Stimulated activated CD4-positive, alpha-beta T cell treated with anti-CD3 and anti-CD28 coated beads, TNF-alpha, amount 100 ng/mL, for 24 hours (primary cell): Measurements from ENCODE around the gene TENM3.
A peak's percentile ranks its signal among the peaks of the same experiment; 100 is the strongest.

Experiments used
- DNase-seq, 3 experiments: peaks; one replicate each; pipeline ENCODE4 v3.0.0-alpha.2; 2020; ENCODE audit warnings: low read depth in 3 of 3

TENM3 gene

DNA sequence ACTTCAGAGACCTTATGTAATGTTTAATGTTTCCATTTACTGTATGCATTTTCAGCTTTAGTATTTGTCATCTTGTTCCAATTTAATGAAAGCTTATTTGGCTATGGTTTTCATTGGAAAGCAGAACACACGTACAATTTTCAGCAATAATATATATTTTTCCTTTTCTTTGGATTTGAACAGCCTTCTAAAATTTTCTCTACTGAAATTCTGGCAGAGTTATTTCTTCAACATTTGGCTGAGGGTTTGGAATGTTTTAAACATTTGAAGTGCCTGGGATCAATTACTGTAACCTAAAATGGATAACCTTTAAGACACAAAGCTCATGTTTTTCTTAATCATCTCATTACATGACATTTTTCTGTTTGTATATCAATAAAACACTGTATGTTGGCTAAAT, 156.9 kb downstream of the TENM3 start:
- DNase-seq: no peak

GRCh38 chr4:182400790-182401189, 157.6 kb downstream of the TENM3 start:
- no peak for DNase-seq

DNA sequence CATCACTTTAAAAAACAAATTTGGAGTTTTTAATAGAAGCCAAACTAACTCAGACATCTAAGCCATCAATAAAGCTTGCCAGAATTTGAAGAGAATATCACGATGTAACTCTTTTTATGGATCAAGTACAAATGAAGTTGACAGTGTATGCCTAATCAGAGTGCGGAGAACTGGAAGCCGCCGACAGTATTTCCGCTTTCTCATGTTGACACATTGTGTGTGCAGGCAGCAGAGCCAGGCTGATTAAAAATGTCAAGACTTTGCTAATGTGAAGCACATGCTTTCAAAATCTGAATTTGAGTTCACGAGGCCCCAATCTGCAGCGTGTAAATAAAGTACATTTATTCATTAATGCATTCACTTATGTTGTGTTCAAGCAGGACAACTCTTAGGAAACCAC, 161.2 kb downstream of the TENM3 start:
- no peak for DNase-seq

DNA sequence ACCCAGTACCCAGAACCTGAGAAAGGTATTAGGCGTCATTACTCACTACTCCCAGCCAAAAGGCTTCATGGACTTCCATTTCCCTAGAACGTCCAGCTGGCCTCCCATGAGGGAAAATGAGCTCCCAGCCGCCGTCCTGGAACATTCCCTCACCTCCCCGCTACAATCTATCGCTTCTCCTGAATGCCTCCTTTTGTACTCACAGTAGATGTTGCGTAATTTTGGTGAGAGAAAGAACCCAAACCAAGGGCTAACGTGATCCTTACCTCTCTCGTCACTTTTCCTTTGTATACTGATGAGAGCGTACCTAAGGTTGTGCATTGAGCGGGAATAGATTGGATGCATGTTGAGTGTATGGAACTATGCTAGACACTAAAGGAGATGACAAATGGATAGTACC, 161.9 kb downstream of the TENM3 start:
- DNase-seq: no peak

DNA sequence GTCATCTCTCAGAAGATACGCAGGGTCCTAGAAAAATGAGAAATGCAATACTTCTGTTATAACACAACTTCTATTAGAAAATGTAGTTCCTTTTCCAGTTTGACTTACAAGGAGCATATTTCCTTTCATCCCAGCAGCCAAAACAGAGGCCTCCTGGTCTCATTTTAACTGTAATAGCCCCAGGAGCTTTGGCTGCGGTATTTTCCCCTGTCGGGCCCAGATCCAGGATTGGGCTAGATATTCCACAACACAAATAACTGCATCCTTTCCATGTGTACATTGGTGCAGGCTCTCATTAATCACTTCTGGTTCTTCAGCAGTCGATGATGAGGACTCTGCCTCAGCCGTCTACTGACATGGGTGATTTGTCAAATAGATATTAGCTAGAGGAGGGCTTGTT, 166.1 kb downstream of the TENM3 start:
- no peak for DNase-seq

DNA sequence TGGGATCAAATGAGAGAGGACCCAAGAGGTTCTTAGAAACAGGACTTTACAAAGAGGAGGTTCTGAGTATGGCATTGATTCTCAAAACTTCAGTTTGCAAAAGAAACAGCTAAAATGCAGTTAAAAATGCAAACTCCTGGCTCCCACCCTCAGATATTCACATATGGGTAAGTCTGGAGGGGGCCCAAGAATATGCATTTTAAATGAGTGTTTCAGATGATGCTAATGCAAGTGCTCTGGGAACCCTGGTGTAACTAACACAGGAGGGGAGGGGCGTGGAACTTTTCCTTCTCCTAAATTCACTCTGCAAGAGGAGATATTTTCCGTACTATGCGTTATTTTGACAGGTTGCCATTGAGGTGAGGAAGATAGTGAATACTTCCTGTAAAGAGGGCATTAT, 168.2 kb downstream of the TENM3 start:
- no peak for DNase-seq

DNA sequence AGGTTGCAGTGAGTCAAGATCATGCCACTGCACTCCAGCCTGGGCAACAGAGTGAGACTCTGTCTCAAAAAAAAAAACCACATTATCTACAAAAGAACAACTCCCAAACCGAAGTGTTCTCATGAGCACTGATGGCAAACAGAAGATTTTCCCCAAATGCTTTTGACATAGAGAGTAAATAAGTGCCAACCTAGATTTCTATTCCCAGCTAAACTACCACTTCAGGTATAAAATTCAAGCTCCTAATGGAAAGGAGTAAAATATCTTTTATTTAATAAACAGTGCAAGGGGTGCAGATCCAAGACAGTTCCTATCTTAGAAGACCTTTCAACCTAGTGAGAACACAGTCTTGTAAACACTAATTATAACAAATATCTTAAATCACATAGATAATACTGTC, 170.3 kb downstream of the TENM3 start:
- no peak for DNase-seq

DNA sequence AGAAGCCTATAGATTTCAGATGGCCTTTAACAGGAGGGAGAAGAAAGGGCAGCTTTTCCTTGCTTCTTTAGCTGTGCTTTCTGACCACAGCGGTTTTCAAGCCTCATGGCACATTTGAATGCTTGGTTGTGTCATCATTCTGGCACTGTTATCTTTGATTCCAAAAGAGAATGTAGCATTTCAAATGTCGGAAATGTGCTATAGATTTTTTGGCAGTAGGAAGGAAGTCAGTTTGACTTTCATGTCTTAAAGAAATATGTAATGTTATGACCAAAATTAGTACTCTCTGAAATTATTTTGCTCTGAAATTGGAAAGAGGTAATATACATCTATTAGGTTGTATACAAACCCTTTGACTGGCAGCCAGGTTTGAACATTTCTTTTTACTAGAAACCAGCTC, 171.9 kb downstream of the TENM3 start:
- no peak for DNase-seq

GRCh38 chr4:182416067-182416466, 172.9 kb downstream of the TENM3 start:
- DNase-seq: no peak

- no peak for DNase-seq
These were observed 175.0 kb downstream of the TENM3 start for GRCh38 chr4:182418054-182418734.

- no peak for DNase-seq
These were observed 177.0 kb downstream of the TENM3 start for GRCh38 chr4:182420189-182420588.

GRCh38 chr4:182421753-182422152, 178.6 kb downstream of the TENM3 start:
- DNase-seq: no peak

GRCh38 chr4:182425302-182425701, 182.1 kb downstream of the TENM3 start:
- no peak for DNase-seq

GRCh38 chr4:182426901-182427300, 183.7 kb downstream of the TENM3 start:
- no peak for DNase-seq

DNA sequence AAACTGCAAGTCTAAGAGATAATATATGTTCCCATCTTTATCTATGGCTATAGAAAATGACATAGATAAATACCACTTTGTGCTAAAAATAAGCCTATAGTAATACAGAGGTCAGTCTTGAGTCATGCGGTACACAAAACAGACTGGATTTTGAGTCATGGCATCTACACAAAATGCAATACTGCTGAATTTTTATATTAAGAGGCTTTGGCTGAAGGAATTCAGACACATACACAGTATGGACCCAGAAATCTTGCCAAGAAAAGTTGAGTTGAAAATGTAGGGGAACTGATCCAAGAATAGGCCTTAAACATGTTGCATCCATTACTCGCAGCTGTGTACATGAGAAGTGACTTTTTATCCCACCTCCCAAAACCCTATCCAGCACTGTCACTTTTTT, 184.4 kb downstream of the TENM3 start:
- no peak for DNase-seq

- no peak for DNase-seq
These were observed 186.7 kb downstream of the TENM3 start for GRCh38 chr4:182429896-182430295.

DNA sequence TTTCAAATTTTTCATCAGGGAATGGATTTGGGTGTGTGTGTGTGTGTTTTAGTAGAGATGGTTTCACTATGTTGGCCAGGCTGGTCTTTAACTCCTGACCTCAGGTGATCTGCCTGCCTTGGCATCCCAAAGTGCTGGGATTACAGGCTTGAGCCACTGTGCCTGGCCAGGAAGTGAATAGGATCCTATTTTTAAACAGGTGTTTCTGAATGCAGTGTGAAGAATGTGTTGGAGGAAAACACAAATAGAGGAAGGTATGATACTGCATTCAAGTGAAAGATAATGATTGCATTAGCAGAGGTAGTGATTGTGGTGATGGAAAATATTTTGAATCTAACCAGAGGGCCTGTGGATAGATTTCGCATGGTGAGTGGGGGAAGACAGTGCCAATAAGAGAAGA, 189.6 kb downstream of the TENM3 start:
- DNase-seq: no peak

GRCh38 chr4:182434720-182435119, 191.5 kb downstream of the TENM3 start:
- no peak for DNase-seq

DNA sequence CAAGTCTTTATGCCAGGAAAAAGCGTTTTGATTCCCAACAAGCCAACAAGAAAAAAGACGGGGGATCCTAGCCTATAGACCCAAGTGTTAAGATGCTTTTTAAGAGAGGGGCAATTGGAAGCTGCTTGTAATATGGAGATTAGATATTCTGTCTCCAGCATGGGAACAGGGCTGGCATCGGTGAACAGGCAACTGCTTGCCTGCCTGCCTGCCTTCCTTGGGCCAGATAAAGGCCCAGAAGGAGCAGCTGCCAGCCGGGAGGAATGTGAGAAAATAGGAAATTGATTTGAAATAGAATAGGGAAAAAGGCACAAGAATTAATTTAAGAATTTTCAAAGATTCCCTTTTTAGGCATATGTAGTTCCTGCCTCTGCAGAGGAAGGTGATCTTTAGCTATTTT, 192.2 kb downstream of the TENM3 start:
- no peak for DNase-seq

DNA sequence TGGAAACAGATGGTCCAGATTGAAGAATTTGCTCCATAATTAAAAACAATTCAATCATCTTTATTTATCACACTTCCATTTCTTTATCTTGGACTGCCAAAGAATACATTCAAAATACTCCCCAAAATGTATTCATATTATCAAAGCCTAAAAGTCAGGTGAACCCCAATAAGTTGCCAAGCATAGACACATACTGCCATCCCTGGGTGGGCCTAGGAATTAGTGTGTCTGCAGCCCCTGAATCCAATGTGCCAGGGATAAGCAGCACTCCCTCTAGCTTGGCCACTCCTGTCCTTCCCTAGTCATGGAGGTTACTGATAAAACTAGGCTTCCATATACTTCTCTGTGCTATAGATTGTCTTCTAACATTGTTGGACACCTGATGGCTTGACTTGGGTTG, 199.9 kb downstream of the TENM3 start:
- DNase-seq: no peak

DNA sequence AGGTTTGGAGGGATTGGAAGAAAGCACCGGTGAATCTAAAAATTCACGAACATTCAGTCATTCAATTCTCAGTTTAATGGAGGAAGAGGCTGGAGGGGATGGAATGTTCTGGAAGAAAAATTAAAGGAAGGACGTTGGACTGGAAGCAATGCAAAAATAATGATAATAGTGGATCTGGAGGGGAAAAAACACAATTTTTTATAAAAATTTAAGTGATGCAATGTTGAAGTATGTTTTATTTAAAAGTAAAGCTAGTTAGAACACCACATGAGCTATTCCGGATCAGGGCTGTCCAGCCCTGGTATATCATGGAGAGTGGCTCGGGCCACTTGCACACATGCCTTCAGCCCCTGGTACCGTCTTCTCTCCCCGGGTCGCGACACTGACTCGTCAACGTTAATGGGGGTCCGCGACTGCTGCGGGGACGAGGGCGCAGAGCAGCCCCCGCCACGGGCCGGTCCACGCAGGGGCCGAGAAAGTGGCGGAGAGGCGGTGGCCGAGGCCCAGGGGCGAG, 204.6 kb downstream of the TENM3 start:
- no peak for DNase-seq

DNA sequence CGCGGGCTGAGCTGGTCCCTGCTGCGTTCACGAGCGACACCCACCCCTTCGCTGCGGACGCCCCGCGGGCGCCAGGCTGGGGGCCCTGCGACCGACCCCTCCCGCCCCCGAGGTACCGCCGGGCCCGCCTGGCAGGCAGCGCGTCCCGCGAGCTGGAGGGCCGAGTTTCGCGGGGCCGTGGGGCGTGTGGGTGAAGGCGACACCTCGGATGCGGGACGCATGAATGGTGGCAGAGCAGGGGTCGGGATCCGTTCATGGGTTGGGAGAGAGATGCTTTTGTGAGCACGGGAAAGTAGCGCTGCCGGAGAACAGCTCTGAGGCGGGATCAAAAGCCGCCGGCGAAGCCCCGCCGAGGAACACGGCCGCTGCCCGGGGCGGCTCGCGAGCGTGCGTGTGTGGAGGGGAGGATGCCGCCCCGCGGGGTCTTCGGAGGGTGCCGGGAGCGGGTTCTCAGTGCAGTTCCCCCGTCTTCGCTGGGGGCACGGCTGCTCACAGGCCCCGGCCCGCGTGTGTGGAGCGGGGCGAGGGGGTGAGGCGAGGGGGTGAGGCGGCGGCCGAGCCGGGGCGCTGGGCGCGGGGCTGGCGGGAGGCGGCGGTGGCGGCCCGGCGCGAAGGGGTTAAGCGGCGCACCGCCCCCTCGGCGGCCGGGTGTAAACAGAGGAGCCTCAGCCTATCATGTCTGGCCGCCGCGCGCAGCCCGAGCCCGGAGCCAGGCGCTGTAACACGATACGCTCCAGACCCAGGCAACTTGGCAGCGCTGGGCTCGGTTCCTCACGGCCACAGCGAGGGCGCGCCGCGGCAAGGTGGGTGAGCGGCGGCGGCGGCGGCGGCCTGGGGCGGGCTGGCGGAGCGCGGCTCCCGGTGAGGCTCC, 205.3 kb downstream of the TENM3 start:
- peak in 2 of 3 experiments; percentile 33 to 54 for DNase-seq
